Measurements from ENCODE around the gene MGMT. TPM values are rescaled to one million over a fixed set of nuclear protein-coding genes. Genes with fewer than 3 reads are reported as not detected.

The MGMT gene
- total and polyA plus RNA-seq, 2 experiments from 2014 or later = 19.3 to 21.9 TPM

GRCh38 chr10:129697463-129698247, 230.6 kb downstream of the MGMT start:
- Mint-ChIP-seq H3K36me3 (ENCODE audit: low read depth) (no peaks in the 10 kb centered on the region), H3K4me3 (no peak overlapping the region), H3K4me1 (peaks cover 11% of the 10 kb centered on the region; the same call in 2 of the 3 replicates), H3K27me3 (ENCODE audit: insufficient read depth, low read depth, poor library complexity) (peaks cover 4% of the 10 kb centered on the region), H3K27ac (no peak overlapping the region), H3K9me3 (no peaks in the 10 kb centered on the region)
- Histone ChIP-seq H3K9me2 (ENCODE audit: insufficient read depth) (0 out of 2 replicates have a peak, but pooled peaks cover 4% of the 10 kb centered on the region), H3K4me2 (no peak overlapping the region), H3K36me3 (ENCODE audit: insufficient read depth) (no peaks in the 10 kb centered on the region), H3K27me3 (ENCODE audit: insufficient read depth) (no peaks in the 10 kb centered on the region), H3K27ac (ENCODE audit: low read depth) (no peak overlapping the region), H4K20me1 (replicated peaks; ENCODE audit: insufficient read depth) (no peaks in the 10 kb centered on the region; the same call in 1 of the 2 replicates), H2AFZ (no peak overlapping the region), H3F3A (replicated peaks; ENCODE audit: low read depth) (no peaks in the 10 kb centered on the region), H3K4me1 (ENCODE audit: insufficient read depth) (no peaks in the 10 kb centered on the region), H3K4me3 (no peak overlapping the region), H3K79me2 (replicated peaks; ENCODE audit: insufficient read depth) (no peaks in the 10 kb centered on the region)
- no peak for TF ChIP-seq ZNF462 (CRISPR knock-in tag; IDR thresholded peaks at IDR 0.05)
- no peak for TF ChIP-seq POLR2AphosphoS5 (IDR thresholded peaks at IDR 0.05; ENCODE audit: low read depth)
- no peak for DNase-seq (ENCODE audit: low spot score)
- ATAC-seq = no peak

GRCh38 chr10:129699722-129700340, 232.8 kb downstream of the MGMT start:
- Histone ChIP-seq H4K20me1 (replicated peaks; ENCODE audit: insufficient read depth) (no peaks in the 10 kb centered on the region; the same call in 1 of the 2 replicates), H3K4me3 (no peak overlapping the region), H3K9me2 (ENCODE audit: insufficient read depth) (0 out of 2 replicates have a peak, but pooled peaks cover 4% of the 10 kb centered on the region), H3K27ac (ENCODE audit: low read depth) (no peak overlapping the region), H2AFZ (no peak overlapping the region), H3K4me2 (no peak overlapping the region), H3K27me3 (ENCODE audit: insufficient read depth) (no peaks in the 10 kb centered on the region), H3F3A (replicated peaks; ENCODE audit: low read depth) (no peaks in the 10 kb centered on the region), H3K4me1 (ENCODE audit: insufficient read depth) (no peaks in the 10 kb centered on the region), H3K79me2 (replicated peaks; ENCODE audit: insufficient read depth) (no peaks in the 10 kb centered on the region), H3K36me3 (ENCODE audit: insufficient read depth) (no peaks in the 10 kb centered on the region)
- ATAC-seq (no peak), DNase-seq (ENCODE audit: low spot score) (no peak)
- H3K27me3 Mint-ChIP-seq (ENCODE audit: insufficient read depth, low read depth, poor library complexity) = peaks cover 4% of the 10 kb centered on the region
- H3K4me3 Mint-ChIP-seq = no peak overlapping the region
- no peaks in the 10 kb centered on the region for H3K9me3 Mint-ChIP-seq
- no peaks in the 10 kb centered on the region for H3K36me3 Mint-ChIP-seq (ENCODE audit: low read depth)
- no peak overlapping the region for H3K27ac Mint-ChIP-seq
- peaks cover 13% of the 10 kb centered on the region; the same call in 2 of the 3 replicates for H3K4me1 Mint-ChIP-seq
- TF ChIP-seq JUNB (IDR thresholded peaks at IDR 0.05; ENCODE audit: unreplicated experiment) = no peak
- TF ChIP-seq POLR2AphosphoS5 (IDR thresholded peaks at IDR 0.05; ENCODE audit: low read depth) = no peak
- TF ChIP-seq ZNF331 (CRISPR knock-in tag; IDR thresholded peaks at IDR 0.05; ENCODE audit: low read depth) = no peak
